HepG2 (cell line): Measurements from ENCODE around the gene CNGA1. TPM values are rescaled to one million over a fixed set of nuclear protein-coding genes. Genes with fewer than 3 reads are reported as not detected.

Experiments used
- ASH2L ChIP-seq: fragments of 300-600, 200-600 bp; sonication (generic); IDR thresholded peaks from 2 replicates; pipeline ENCODE4 v1.7.0; 2017; ENCODE audit warnings: low read depth, mild to moderate bottlenecking, moderate library complexity, mixed read lengths, low read length; ENCODE audit not compliant: insufficient read length
- E2F5 ChIP-seq: sonication (generic); formaldehyde crosslinking; conservative IDR thresholded peaks from 2 replicates; pipeline ENCODE4 v1.4.0; 2020; ENCODE audit warnings: missing genetic modification reagents
- HDAC1 ChIP-seq: sonication (generic); formaldehyde crosslinking; IDR thresholded peaks from 2 replicates; pipeline ENCODE4 v1.5.1; 2020; ENCODE audit warnings: mild to moderate bottlenecking, missing genetic modification reagents
- HMG20A ChIP-seq: IDR thresholded peaks from 2 replicates; pipeline ENCODE4 v1.6.1; 2016; ENCODE audit warnings: borderline replicate concordance
- ISX ChIP-seq: sonication (generic); formaldehyde crosslinking; conservative IDR thresholded peaks from 2 replicates; pipeline ENCODE4 v1.5.0; 2020; ENCODE audit warnings: missing genetic modification reagents
- KDM5B ChIP-seq: sonication (generic); formaldehyde crosslinking; IDR thresholded peaks from 2 replicates; pipeline ENCODE4 v1.4.0; 2020; ENCODE audit warnings: missing genetic modification reagents, mild to moderate bottlenecking, borderline replicate concordance
- KLF12 ChIP-seq: sonication (generic); formaldehyde crosslinking; IDR thresholded peaks from 2 replicates; pipeline ENCODE4 v1.4.0; 2020; ENCODE audit warnings: missing genetic modification reagents, borderline replicate concordance
- KLF6 ChIP-seq: IDR thresholded peaks from 2 replicates; pipeline ENCODE4 v1.8.0; 2016; ENCODE audit warnings: missing biosample characterization, missing genetic modification reagents
- KMT2A ChIP-seq: sonication (generic); formaldehyde crosslinking; IDR thresholded peaks from 2 replicates; pipeline ENCODE4 v1.4.0; 2020; ENCODE audit warnings: missing genetic modification reagents
- LCORL ChIP-seq, 2 experiments: fragments of 450-650 bp in 1 of 2; sonication (generic) in 1 of 2; formaldehyde crosslinking in 1 of 2; IDR thresholded peaks; 2 replicates each; pipeline versions ENCODE4 v1.5.0 to v1.6.1; 2017 to 2020; ENCODE audit warnings: antibody characterized with exemption in 1 of 2, missing genetic modification reagents in 1 of 2
- MXI1 ChIP-seq: IDR thresholded peaks from 3 replicates; pipeline ENCODE4 v1.6.1; 2012; ENCODE audit warnings: low read depth, low read length, inconsistent platforms, borderline replicate concordance
- MYPOP ChIP-seq: sonication (generic); formaldehyde crosslinking; IDR thresholded peaks from 2 replicates; pipeline ENCODE4 v1.8.1; 2023; ENCODE audit warnings: mild to moderate bottlenecking, moderate library complexity, missing genetic modification reagents
- NR2F1 ChIP-seq, 2 experiments: fragments of 450-650 bp in 1 of 2; formaldehyde crosslinking in 1 of 2; IDR thresholded peaks; 2 replicates each; pipeline versions ENCODE4 v1.5.0 to v1.6.1; 2016 to 2020; ENCODE audit warnings: mild to moderate bottlenecking in 1 of 2, missing compliant biosample characterization in 1 of 2, missing genetic modification reagents in 1 of 2, moderate library complexity in 1 of 2
- NRL ChIP-seq: sonication (generic); formaldehyde crosslinking; IDR thresholded peaks from 2 replicates; pipeline ENCODE4 v1.5.0; 2020; ENCODE audit warnings: missing genetic modification reagents, mild to moderate bottlenecking, moderate library complexity, borderline replicate concordance
- ONECUT2 ChIP-seq: sonication (generic); formaldehyde crosslinking; IDR thresholded peaks from 2 replicates; pipeline ENCODE4 v1.4.0; 2020; ENCODE audit warnings: missing genetic modification reagents
- RARG ChIP-seq: sonication (generic); formaldehyde crosslinking; IDR thresholded peaks from 2 replicates; pipeline ENCODE4 v1.4.0; 2020; ENCODE audit warnings: low read depth, mild to moderate bottlenecking, missing genetic modification reagents
- SIN3A ChIP-seq: IDR thresholded peaks from 2 replicates; pipeline ENCODE4 v1.6.1; 2011; ENCODE audit warnings: low read depth, mild to moderate bottlenecking, control low read depth, low read length, borderline replicate concordance
- SNRNP70 ChIP-seq: fragments of 200-400 bp; formaldehyde crosslinking; IDR thresholded peaks from 2 replicates; pipeline ENCODE4 v1.6.1; 2017; ENCODE audit warnings: mild to moderate bottlenecking, low read depth, low read length, moderate library complexity
- SP4 ChIP-seq: sonication (generic); formaldehyde crosslinking; IDR thresholded peaks from 2 replicates; pipeline ENCODE4 v1.8.1; 2023; ENCODE audit warnings: mild to moderate bottlenecking, missing genetic modification reagents
- TARDBP ChIP-seq: sonication (generic); formaldehyde crosslinking; IDR thresholded peaks from 2 replicates; pipeline ENCODE4 v1.8.0; 2022; ENCODE audit warnings: mild to moderate bottlenecking, missing genetic modification reagents
- TBX2 ChIP-seq: sonication (generic); formaldehyde crosslinking; IDR thresholded peaks from 2 replicates; pipeline ENCODE4 v1.5.0; 2020; ENCODE audit warnings: missing genetic modification reagents, mild to moderate bottlenecking, borderline replicate concordance
- THAP11 ChIP-seq: IDR thresholded peaks from 2 replicates; pipeline ENCODE4 v1.6.1; 2016; ENCODE audit warnings: missing biosample characterization, missing genetic modification reagents
- ZFP90 ChIP-seq: sonication (generic); formaldehyde crosslinking; IDR thresholded peaks from 2 replicates; pipeline ENCODE4 v1.8.0; 2022; ENCODE audit warnings: missing genetic modification reagents, mild to moderate bottlenecking, inconsistent platforms, borderline replicate concordance
- ZFX ChIP-seq: sonication (generic); formaldehyde crosslinking; IDR thresholded peaks from 2 replicates; pipeline ENCODE4 v1.4.0; 2020; ENCODE audit warnings: mild to moderate bottlenecking, low read depth, missing genetic modification reagents, moderate library complexity
- ZNF263 ChIP-seq: sonication (generic); formaldehyde crosslinking; IDR thresholded peaks from 2 replicates; pipeline ENCODE4 v1.4.0; 2020; ENCODE audit warnings: missing genetic modification reagents
- ZNF737 ChIP-seq: sonication (generic); formaldehyde crosslinking; IDR thresholded peaks from 2 replicates; pipeline ENCODE4 v1.5.0; 2020; ENCODE audit warnings: missing genetic modification reagents, mild to moderate bottlenecking, borderline replicate concordance
- ZNF777 ChIP-seq: sonication (generic); formaldehyde crosslinking; IDR thresholded peaks from 2 replicates; pipeline ENCODE4 v1.4.0; 2020; ENCODE audit warnings: missing genetic modification reagents
- polyA plus RNA-seq, 8 experiments: library from polyadenylated mRNA; depleted of rRNA in 3 of 8; stranded (reverse) in 7 of 8; unstranded in 1 of 8; fragments of >200 nt; fragmentation: Illumina TruSeq in 4 of 8; extraction: Trizol in 4 of 8; gene quantifications; 2 replicates each; pipeline versions ENCODE4 v1.2.1 to v1.2.3, GENCODE V29; 2011 to 2016; ENCODE audit warnings: low read depth in 4 of 8, missing spikeins in 1 of 8, mixed read lengths in 1 of 8; ENCODE audit not compliant: insufficient read depth in 1 of 8
- total RNA-seq, 5 experiments: library from RNA; depleted of rRNA; stranded (reverse); fragments of >200 nt; fragmentation: Illumina TruSeq; extraction: Trizol; gene quantifications; 2 replicates each; pipeline ENCODE4 v1.2.3, GENCODE V29; 2016; ENCODE audit warnings: low read depth in 1 of 5
- TF ChIP-seq, protein P1 (sequence below): sonication (generic); formaldehyde crosslinking; IDR thresholded peaks from 2 replicates; pipeline ENCODE4 v1.8.1; 2023; ENCODE audit warnings: mild to moderate bottlenecking, missing genetic modification reagents

The CNGA1 gene
- total and polyA plus RNA-seq, 2 of the 13 experiments (the other 11 are each of a cell fraction or from before 2014, with no cell fraction given): 0.22 to 0.40 TPM

GRCh38 chr4:47914220-47914925, 102.1 kb downstream of the CNGA1 start, which contains the start of gene NFXL1 (continued):
- TF ChIP-seq E2F5 (no peak), SNRNP70 (no peak), NR2F1 (CRISPR knock-in tag; IDR thresholded peaks at IDR 0.05) (peak; percentile 31 to 47; a peak in 2 of 4 replicates), SIN3A (peak; percentile 68; the same call in 1 of the 2 replicates), KLF12 (CRISPR knock-in tag) (0 out of 2 replicates have a peak, but pooled peaks have one; percentile 45), LCORL (IDR thresholded peaks at IDR 0.05) (no peak), LCORL (CRISPR knock-in tag; IDR thresholded peaks at IDR 0.05) (peak; percentile 60), TBX2 (peak; percentile 47; the same call in 1 of the 2 replicates), HMG20A (CRISPR knock-in tag) (no peak), NRL (CRISPR knock-in tag) (peak; percentile 55; the same call in 1 of the 2 replicates), KMT2A (CRISPR knock-in tag) (peak; percentile 72), ZNF737 (CRISPR knock-in tag) (0 out of 2 replicates have a peak, but pooled peaks have one; percentile 87), ZNF263 (0 out of 2 replicates have a peak, but pooled peaks have one; percentile 45), RARG (0 out of 2 replicates have a peak, but pooled peaks have one; percentile 14), THAP11 (CRISPR knock-in tag) (peak; percentile 99), SP4 (0 out of 2 replicates have a peak, but pooled peaks have one; percentile 13), ISX (CRISPR knock-in tag) (no peak), TARDBP (CRISPR knock-in tag) (no peak), ZFP90 (0 out of 2 replicates have a peak, but pooled peaks have one; percentile 19), ASH2L (peak; percentile 85), MXI1 (peak; percentile 89), KDM5B (CRISPR knock-in tag) (peak; percentile 20; the same call in 1 of the 2 replicates), KLF6 (0 out of 2 replicates have a peak, but pooled peaks have one; percentile 38), ZNF777 (CRISPR knock-in tag) (peak; percentile 45; the same call in 1 of the 2 replicates), ONECUT2 (CRISPR knock-in tag) (0 out of 2 replicates have a peak, but pooled peaks have one; percentile 24), MYPOP (CRISPR knock-in tag) (0 out of 2 replicates have a peak, but pooled peaks have one; percentile 29), ZFX (peak; percentile 93), HDAC1 (peak; percentile 63; the same call in 1 of the 2 replicates)
- TF ChIP-seq, protein P1, sequence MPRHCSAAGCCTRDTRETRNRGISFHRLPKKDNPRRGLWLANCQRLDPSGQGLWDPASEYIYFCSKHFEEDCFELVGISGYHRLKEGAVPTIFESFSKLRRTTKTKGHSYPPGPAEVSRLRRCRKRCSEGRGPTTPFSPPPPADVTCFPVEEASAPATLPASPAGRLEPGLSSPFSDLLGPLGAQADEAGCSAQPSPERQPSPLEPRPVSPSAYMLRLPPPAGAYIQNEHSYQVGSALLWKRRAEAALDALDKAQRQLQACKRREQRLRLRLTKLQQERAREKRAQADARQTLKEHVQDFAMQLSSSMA: 0 out of 2 replicates have a peak, but pooled peaks have one; percentile 66
